H1 (cell line): ENCODE data around the gene IL1R1.
"Not testable (repeated sequence)": the region's sequence is repeated elsewhere in the genome, so short reads cannot be mapped to it uniquely, and the experiment has no call there.

Experiments used
- CEBPB ChIP-seq: IDR thresholded peaks from 2 replicates; pipeline ENCODE4 v1.6.1; 2012; ENCODE audit warnings: low read depth, low read length
- CREB1 ChIP-seq: IDR thresholded peaks from 2 replicates; pipeline ENCODE4 v1.6.1; 2012; ENCODE audit warnings: inconsistent platforms
- CTCF ChIP-seq, 3 experiments: IDR thresholded peaks; 1 replicate in 2 of 3; 2 replicates in 1 of 3; pipeline versions ENCODE4 v1.5.1 to v1.6.1; 2011; ENCODE audit warnings: low read length in 3 of 3, mild to moderate bottlenecking in 3 of 3, inconsistent platforms in 2 of 3, low read depth in 1 of 3, moderate library complexity in 1 of 3; ENCODE audit not compliant: insufficient read depth in 1 of 3; ENCODE audit errors: control extremely low read depth in 1 of 3
- EZH2 ChIP-seq: fragments of 200-600 bp; sonication (generic); IDR thresholded peaks from 2 replicates; pipeline ENCODE4 v1.7.1; 2012; ENCODE audit warnings: low read depth, mild to moderate bottlenecking, moderate library complexity, low read length, inconsistent platforms; ENCODE audit not compliant: severe bottlenecking
- JUND ChIP-seq: IDR thresholded peaks from 2 replicates; pipeline ENCODE4 v1.6.1; 2011; ENCODE audit warnings: mild to moderate bottlenecking, improper control_type of control experiment, low read length
- KDM5A ChIP-seq: fragments of 200-600 bp; IDR thresholded peaks from 2 replicates; pipeline ENCODE4 v1.7.1; 2012; ENCODE audit warnings: mild to moderate bottlenecking, low read length, inconsistent platforms, mixed read lengths
- MAX ChIP-seq: IDR thresholded peaks from 2 replicates; pipeline ENCODE4 v1.6.1; 2012; ENCODE audit warnings: inconsistent platforms
- NRF1 ChIP-seq: IDR thresholded peaks from 2 replicates; pipeline ENCODE4 v1.6.1; 2011; ENCODE audit warnings: mild to moderate bottlenecking, low read depth, low read length, improper control_type of control experiment
- POLR2A ChIP-seq, 2 experiments: IDR thresholded peaks; 1 replicate in 1 of 2; 2 replicates in 1 of 2; pipeline ENCODE4 v1.6.1; 2011; ENCODE audit warnings: low read depth in 2 of 2, low read length in 2 of 2, mild to moderate bottlenecking in 2 of 2; ENCODE audit errors: control extremely low read depth in 1 of 2
- POLR2AphosphoS5 ChIP-seq: IDR thresholded peaks from 2 replicates; pipeline ENCODE4 v1.6.1; 2011; ENCODE audit warnings: low read depth, low read length
- YY1 ChIP-seq: IDR thresholded peaks from 2 replicates; pipeline ENCODE4 v1.6.1; 2011; ENCODE audit warnings: low read depth, mild to moderate bottlenecking, low read length

GRCh38 chr2:102102636-102102948 is 40.0 kb upstream of the IL1R1 start:
- not testable (repeated sequence) for TF ChIP-seq CTCF (IDR thresholded peaks at IDR 0.05; ENCODE audit: control extremely low read depth in 1 of 3, insufficient read depth in 1 of 3, low read depth in 1 of 3, low read length in 3 of 3); NRF1; KDM5A; MAX; POLR2A (IDR thresholded peaks at IDR 0.05; ENCODE audit: control extremely low read depth in 1 of 2, low read depth in 2 of 2, low read length in 2 of 2); EZH2; YY1; POLR2AphosphoS5; CEBPB; CREB1; JUND
